NB4 (cell line): ENCODE results near the gene SOX12.

ENCODE experiments used
- DNase-seq: peaks from one replicate; pipeline ENCODE4 v3.0.0; 2010; ENCODE audit warnings: low read depth
- H3K4me3 ChIP-seq: one replicate; pipeline ENCODE4 v1.5.1; 2011; ENCODE audit warnings: mild to moderate bottlenecking, low read depth, low read length, moderate library complexity
- CTCF ChIP-seq: IDR thresholded peaks from one replicate; pipeline ENCODE4 v1.5.1; 2012; ENCODE audit warnings: low read depth, low read length
- MAX ChIP-seq: IDR thresholded peaks from 2 replicates; pipeline ENCODE4 v1.6.1; 2011; ENCODE audit warnings: low read depth, low read length
- MYC ChIP-seq: IDR thresholded peaks from 2 replicates; pipeline ENCODE4 v1.6.1; 2011; ENCODE audit warnings: low read depth, low read length
- POLR2A ChIP-seq: IDR thresholded peaks from 2 replicates; pipeline ENCODE4 v1.6.1; 2011; ENCODE audit warnings: mild to moderate bottlenecking; ENCODE audit not compliant: insufficient read length; ENCODE audit errors: extremely low read depth

Gene SOX12

GRCh38 chr20:325889-326644, 715 bp downstream of the SOX12 start:
- TF ChIP-seq MYC: peak; percentile 51; the same call in 1 of the 2 replicates
- peak; percentile 70 for TF ChIP-seq MAX
- no peak for TF ChIP-seq CTCF
- peak; percentile 40 for TF ChIP-seq POLR2A
- peak overlapping the region; percentile 82 for H3K4me3 ChIP-seq
- DNase-seq: peak; percentile 87

- peak overlapping the region; percentile 82 for H3K4me3 ChIP-seq
- DNase-seq: peak; percentile 71
- TF ChIP-seq POLR2A (no peak), CTCF (no peak), MYC (no peak), MAX (no peak)
These were observed 1.4 kb downstream of the SOX12 start for GRCh38 chr20:326645-327185.

GRCh38 chr20:327186-328026, 2.1 kb downstream of the SOX12 start:
- no peak for TF ChIP-seq CTCF
- TF ChIP-seq POLR2A: peak; percentile 81
- peak; percentile 91 for TF ChIP-seq MYC
- TF ChIP-seq MAX: peak; percentile 80
- DNase-seq: peak; percentile 97
- peak overlapping the region; percentile 82 for H3K4me3 ChIP-seq

- H3K4me3 ChIP-seq: peak overlapping the region; percentile 76
- DNase-seq: peak; percentile 41
- TF ChIP-seq POLR2A (no peak), MYC (no peak), MAX (no peak), CTCF (no peak)
These were observed 2.9 kb downstream of the SOX12 start for GRCh38 chr20:328027-328974.
